Mesendoderm (in vitro differentiated cells): Measurements from ENCODE around the gene NPPA.
A peak's percentile ranks its signal among the peaks of the same experiment; 100 is the strongest.

ENCODE experiments used
- DNase-seq: peaks from one replicate; pipeline ENCODE4 v3.0.0; 2013
- H2AK5ac ChIP-seq: 2 replicates; pipeline ENCODE4 v1.6.1; 2013; ENCODE audit warnings: low read length, inconsistent platforms
- H2BK120ac ChIP-seq: 2 replicates; pipeline ENCODE4 v1.6.1; 2013; ENCODE audit warnings: low read depth, mild to moderate bottlenecking, low read length, moderate library complexity, mixed read lengths
- H2BK15ac ChIP-seq: replicated peaks from 2 replicates; pipeline ENCODE4 v1.6.1; 2013; ENCODE audit warnings: low read depth, mild to moderate bottlenecking, moderate library complexity
- H2BK5ac ChIP-seq: 2 replicates; pipeline ENCODE4 v1.6.1; 2013; ENCODE audit warnings: low read length, inconsistent platforms
- H3K18ac ChIP-seq: 2 replicates; pipeline ENCODE4 v1.6.1; 2013; ENCODE audit warnings: mild to moderate bottlenecking, low read length, mixed read lengths
- H3K23ac ChIP-seq: one replicate; pipeline ENCODE4 v1.6.1; 2013; ENCODE audit warnings: low read length
- H3K27ac ChIP-seq: 2 replicates; pipeline ENCODE4 v1.5.1; 2013; ENCODE audit warnings: low read depth, mild to moderate bottlenecking, inconsistent platforms, low read length, moderate library complexity
- H3K27me3 ChIP-seq: 2 replicates; pipeline ENCODE4 v1.6.1; 2013; ENCODE audit warnings: low read length, control low read depth, mild to moderate bottlenecking, inconsistent platforms; ENCODE audit not compliant: insufficient read depth, poor library complexity
- H3K36me3 ChIP-seq: 2 replicates; pipeline ENCODE4 v1.6.1; 2013; ENCODE audit warnings: low read length, inconsistent platforms; ENCODE audit not compliant: control insufficient read depth, insufficient read depth
- H3K4ac ChIP-seq: one replicate; pipeline ENCODE4 v1.6.1; 2013; ENCODE audit warnings: low read depth, mild to moderate bottlenecking, low read length, moderate library complexity
- H3K4me1 ChIP-seq: 2 replicates; pipeline ENCODE4 v1.6.1; 2013; ENCODE audit warnings: low read depth, low read length, inconsistent platforms; ENCODE audit not compliant: control insufficient read depth
- H3K4me2 ChIP-seq: 2 replicates; pipeline ENCODE4 v1.6.1; 2013; ENCODE audit warnings: low read length
- H3K4me3 ChIP-seq: 2 replicates; pipeline ENCODE4 v1.5.1; 2013; ENCODE audit warnings: mild to moderate bottlenecking, low read length
- H3K56ac ChIP-seq: one replicate; pipeline ENCODE4 v1.6.1; 2013; ENCODE audit warnings: low read length
- H3K79me1 ChIP-seq: 2 replicates; pipeline ENCODE4 v1.6.1; 2013; ENCODE audit warnings: low read length, inconsistent platforms
- H3K79me2 ChIP-seq: 2 replicates; pipeline ENCODE4 v1.6.1; 2013; ENCODE audit warnings: mild to moderate bottlenecking, low read length; ENCODE audit not compliant: control insufficient read depth, insufficient read depth
- H3K9ac ChIP-seq: 2 replicates; pipeline ENCODE4 v1.6.1; 2013; ENCODE audit warnings: low read length, inconsistent platforms
- H4K5ac ChIP-seq: one replicate; pipeline ENCODE4 v1.6.1; 2013; ENCODE audit warnings: low read length
- H4K8ac ChIP-seq: one replicate; pipeline ENCODE4 v1.6.1; 2013; ENCODE audit warnings: low read depth, mild to moderate bottlenecking, control low read depth, low read length, moderate library complexity
- WGBS: extraction: QIAGEN DNeasy Blood & Tissue Kit; methylation state at CpG from one replicate; pipeline ENCODE4 v1.1.7; 2013; ENCODE audit warnings: low lambda C conversion rate, missing lambda C conversion rate; ENCODE audit not compliant: insufficient coverage; ENCODE audit errors: extremely low coverage; 5-methylcytosine and 5-hydroxymethylcytosine counted together

NPPA gene

GRCh38 chr1:11862890-11863289, 15.3 kb upstream of the NPPA start:
- Histone ChIP-seq H3K23ac (no peak overlapping the region), H3K9ac (no peak overlapping the region), H3K56ac (no peak overlapping the region), H3K27me3 (no peaks in the 10 kb centered on the region), H3K4me1 (no peaks in the 10 kb centered on the region), H3K79me2 (no peaks in the 10 kb centered on the region), H3K4me2 (no peak overlapping the region), H3K36me3 (no peaks in the 10 kb centered on the region), H2BK5ac (no peak overlapping the region), H3K18ac (no peak overlapping the region), H2BK120ac (no peak overlapping the region), H3K27ac (no peak overlapping the region), H4K8ac (no peak overlapping the region), H3K79me1 (no peaks in the 10 kb centered on the region), H3K4me3 (no peak overlapping the region), H3K4ac (no peak overlapping the region), H2AK5ac (no peak overlapping the region), H2BK15ac (no peak overlapping the region), H4K5ac (no peak overlapping the region)
- DNase-seq = no peak
- no CpG with 5 or more reads among the region's 6 CpGs for WGBS

GRCh38 chr1:11860587-11860986, 13.0 kb upstream of the NPPA start:
- no peak overlapping the region for H3K18ac ChIP-seq
- no peak overlapping the region for H3K56ac ChIP-seq
- H3K4ac ChIP-seq = no peak overlapping the region
- H4K5ac ChIP-seq = no peak overlapping the region
- H3K23ac ChIP-seq = no peak overlapping the region
- H3K27me3 ChIP-seq = no peaks in the 10 kb centered on the region
- H3K79me1 ChIP-seq = no peaks in the 10 kb centered on the region
- no peak overlapping the region for H4K8ac ChIP-seq
- H3K79me2 ChIP-seq = no peaks in the 10 kb centered on the region
- H3K4me2 ChIP-seq = no peak overlapping the region
- H2AK5ac ChIP-seq = no peak overlapping the region
- no peaks in the 10 kb centered on the region for H3K36me3 ChIP-seq
- H2BK120ac ChIP-seq = no peak overlapping the region
- H3K4me3 ChIP-seq = no peak overlapping the region
- WGBS = no CpG with 5 or more reads among the region's 1 CpG
- no peak for DNase-seq
- H3K9ac ChIP-seq = no peak overlapping the region
- H3K4me1 ChIP-seq = no peaks in the 10 kb centered on the region
- no peak overlapping the region for H2BK15ac ChIP-seq
- H2BK5ac ChIP-seq = no peak overlapping the region
- no peak overlapping the region for H3K27ac ChIP-seq

GRCh38 chr1:11860083-11860482, 12.5 kb upstream of the NPPA start:
- H3K4ac ChIP-seq = no peak overlapping the region
- H2BK5ac ChIP-seq = no peak overlapping the region
- no peak overlapping the region for H3K18ac ChIP-seq
- H3K36me3 ChIP-seq = no peaks in the 10 kb centered on the region
- no peak overlapping the region for H2AK5ac ChIP-seq
- no peaks in the 10 kb centered on the region for H3K4me1 ChIP-seq
- DNase-seq = peak; percentile 72
- no peak overlapping the region for H3K56ac ChIP-seq
- H3K79me1 ChIP-seq = no peaks in the 10 kb centered on the region
- no peak overlapping the region for H2BK15ac ChIP-seq
- H4K5ac ChIP-seq = no peak overlapping the region
- no peak overlapping the region for H4K8ac ChIP-seq
- no peak overlapping the region for H3K23ac ChIP-seq
- no peaks in the 10 kb centered on the region for H3K27me3 ChIP-seq
- H3K79me2 ChIP-seq = no peaks in the 10 kb centered on the region
- WGBS = no CpG with 5 or more reads among the region's 2 CpGs
- H3K4me3 ChIP-seq = no peak overlapping the region
- H2BK120ac ChIP-seq = no peak overlapping the region
- H3K4me2 ChIP-seq = no peak overlapping the region
- H3K9ac ChIP-seq = no peak overlapping the region
- no peak overlapping the region for H3K27ac ChIP-seq

GRCh38 chr1:11858968-11859871, 11.6 kb upstream of the NPPA start:
- DNase-seq = peak; percentile 98
- Histone ChIP-seq H3K4me1 (no peaks in the 10 kb centered on the region), H3K36me3 (no peaks in the 10 kb centered on the region), H3K79me2 (no peaks in the 10 kb centered on the region), H3K4me3 (no peak overlapping the region), H3K79me1 (no peaks in the 10 kb centered on the region), H3K27ac (peak overlapping the region; percentile 30), H3K23ac (no peak overlapping the region), H2BK120ac (no peak overlapping the region), H2AK5ac (no peak overlapping the region), H3K9ac (no peak overlapping the region), H3K4me2 (peak overlapping the region; percentile 27), H3K27me3 (no peaks in the 10 kb centered on the region), H4K8ac (no peak overlapping the region), H2BK15ac (no peak overlapping the region), H4K5ac (no peak overlapping the region), H3K18ac (no peak overlapping the region), H3K56ac (no peak overlapping the region), H3K4ac (no peak overlapping the region), H2BK5ac (no peak overlapping the region)
- WGBS = no CpG with 5 or more reads among the region's 53 CpGs

GRCh38 chr1:11858613-11858967, 11.0 kb upstream of the NPPA start, which contains the start of gene NPPB:
Gene NPPB, minus strand, starts transcription at chr1:11858945. Its CDS starts 112 bp downstream, at chr1:11858833.
- H3K79me1 ChIP-seq = no peaks in the 10 kb centered on the region
- peak within 1 kb of the TSS; percentile 30 for H3K27ac ChIP-seq
- no peak within 1 kb of the TSS for H3K56ac ChIP-seq
- H3K4ac ChIP-seq = no peak within 1 kb of the TSS
- no peaks in the 10 kb centered on the region for H3K79me2 ChIP-seq
- no peak within 1 kb of the TSS for H4K5ac ChIP-seq
- H3K4me2 ChIP-seq = peak within 1 kb of the TSS; percentile 27
- H3K36me3 ChIP-seq = no peaks in the 10 kb centered on the region
- no peak within 1 kb of the TSS for H3K23ac ChIP-seq
- no peak within 1 kb of the TSS for H2BK5ac ChIP-seq
- no peak within 1 kb of the TSS for H4K8ac ChIP-seq
- no peak within 1 kb of the TSS for H3K9ac ChIP-seq
- H2AK5ac ChIP-seq = no peak within 1 kb of the TSS
- WGBS = no CpG with 5 or more reads among the region's 16 CpGs
- no peak for DNase-seq
- H3K4me1 ChIP-seq = no peaks in the 10 kb centered on the region
- no peak within 1 kb of the TSS for H2BK15ac ChIP-seq
- H3K18ac ChIP-seq = no peak within 1 kb of the TSS
- H2BK120ac ChIP-seq = no peak within 1 kb of the TSS
- no peaks in the 10 kb centered on the region for H3K27me3 ChIP-seq
- no peak within 1 kb of the TSS for H3K4me3 ChIP-seq

- Histone ChIP-seq H3K27ac (no peak overlapping the region), H3K27me3 (no peaks in the 10 kb centered on the region), H3K4ac (no peak overlapping the region), H2BK15ac (no peak overlapping the region), H2AK5ac (no peak overlapping the region), H2BK5ac (no peak overlapping the region), H3K56ac (no peak overlapping the region), H4K5ac (no peak overlapping the region), H3K18ac (no peak overlapping the region), H3K4me3 (no peak overlapping the region), H3K36me3 (no peaks in the 10 kb centered on the region), H4K8ac (no peak overlapping the region), H3K23ac (no peak overlapping the region), H3K4me2 (no peak overlapping the region), H3K4me1 (no peaks in the 10 kb centered on the region), H3K79me1 (no peaks in the 10 kb centered on the region), H3K9ac (no peak overlapping the region), H2BK120ac (no peak overlapping the region), H3K79me2 (no peaks in the 10 kb centered on the region)
- no CpG with 5 or more reads among the region's 14 CpGs for WGBS
- DNase-seq = no peak
Observed at GRCh38 chr1:11858158-11858557, 10.6 kb upstream of the NPPA start.
